ENCODE results near the gene APBB1.

- TF ChIP-seq POLR2AphosphoS5 (IDR thresholded peaks at IDR 0.05; ENCODE audit: low read depth): no peak
- no peak for TF ChIP-seq CTCF (IDR thresholded peaks at IDR 0.05; ENCODE audit: insufficient read depth, low read length)
- TF ChIP-seq SPI1 (IDR thresholded peaks at IDR 0.05; ENCODE audit: borderline replicate concordance, low read depth): no peak
- no peak for TF ChIP-seq REST (IDR thresholded peaks at IDR 0.05; ENCODE audit: insufficient replicate concordance, low read depth)
- TF ChIP-seq GABPA (IDR thresholded peaks at IDR 0.05; ENCODE audit: low read depth): no peak
Measured at GRCh38 chr11:6457581-6458320, 38.9 kb upstream of the APBB1 start.
